HUES64 (cell line): Measurements from ENCODE around the gene MAOB.

ENCODE experiments used
- H3K27ac ChIP-seq: 2 replicates; pipeline ENCODE4 v1.7.0; 2013; ENCODE audit warnings: low read depth, low read length, inconsistent platforms
- H3K27me3 ChIP-seq: 2 replicates; pipeline ENCODE4 v1.6.1; 2013; ENCODE audit warnings: mild to moderate bottlenecking, low read length; ENCODE audit not compliant: insufficient read depth
- H3K36me3 ChIP-seq: 2 replicates; pipeline ENCODE4 v1.6.1; 2013; ENCODE audit warnings: mild to moderate bottlenecking, low read length; ENCODE audit not compliant: insufficient read depth
- H3K4me1 ChIP-seq: 2 replicates; pipeline ENCODE4 v1.6.1; 2013; ENCODE audit warnings: mild to moderate bottlenecking, low read length, moderate library complexity; ENCODE audit not compliant: insufficient read depth
- H3K4me3 ChIP-seq: 2 replicates; pipeline ENCODE4 v1.5.1; 2013; ENCODE audit warnings: mild to moderate bottlenecking, low read length, moderate library complexity
- H3K9ac ChIP-seq: 2 replicates; pipeline ENCODE4 v1.6.1; 2013; ENCODE audit warnings: mild to moderate bottlenecking, low read depth, low read length
- H3K9me3 ChIP-seq: 2 replicates; pipeline ENCODE4 v1.6.1; 2013; ENCODE audit warnings: low read depth, low read length; ENCODE audit not compliant: insufficient read depth
- WGBS: fragments of 150-250, 120-280 bp; methylation state at CpG from one replicate; pipeline ENCODE4 v1.1.7; 2013; ENCODE audit warnings: missing lambda C conversion rate; 5-methylcytosine and 5-hydroxymethylcytosine counted together

The MAOB gene

DNA sequence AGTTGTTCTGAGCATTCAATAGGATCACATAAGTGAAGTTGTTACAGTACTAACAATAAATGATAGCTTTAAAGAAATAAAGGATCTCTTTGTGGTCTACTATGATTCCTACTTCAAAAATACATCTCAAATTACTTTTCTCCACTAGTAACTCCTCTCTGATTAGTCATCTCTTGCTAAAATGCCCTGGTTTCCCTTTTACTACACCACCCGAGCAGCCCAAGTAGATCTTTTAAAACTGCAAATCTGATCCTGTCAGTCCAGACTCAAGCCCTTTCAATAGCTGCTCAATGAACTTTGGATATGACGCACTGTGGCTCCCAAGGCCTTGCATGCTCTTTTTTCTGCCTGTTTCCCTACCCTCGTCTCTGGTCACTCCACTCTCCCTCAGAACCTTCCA, 128.6 kb downstream of the MAOB start:
- H3K9ac ChIP-seq = no peak overlapping the region
- H3K36me3 ChIP-seq = no peaks in the 10 kb centered on the region
- H3K27ac ChIP-seq = no peak overlapping the region
- no peak overlapping the region for H3K4me3 ChIP-seq
- no peaks in the 10 kb centered on the region for H3K27me3 ChIP-seq
- no peaks in the 10 kb centered on the region for H3K9me3 ChIP-seq
- no peaks in the 10 kb centered on the region for H3K4me1 ChIP-seq
- 94% methylated on average over 3 of the region's 3 CpGs for WGBS

DNA sequence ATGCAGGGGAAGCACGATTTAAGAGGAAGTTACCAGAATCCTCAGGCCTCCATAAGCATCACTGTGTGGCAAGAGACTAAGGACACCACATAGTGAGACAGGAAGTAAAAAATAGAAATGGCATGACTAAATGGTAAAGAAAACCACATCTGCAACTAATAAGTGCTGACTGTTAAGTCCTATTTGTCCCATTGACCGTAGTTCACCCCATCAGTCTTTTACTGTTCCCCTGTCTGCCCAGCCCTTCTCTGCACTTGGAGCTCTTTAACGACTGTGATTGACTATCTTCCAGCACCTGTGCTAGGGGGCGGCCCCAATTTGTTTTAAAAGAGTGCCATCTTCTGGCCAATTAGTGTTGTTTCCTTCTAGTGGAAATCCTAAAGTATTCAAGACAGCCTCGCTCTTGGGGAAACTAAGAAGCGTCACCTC, 132.0 kb downstream of the MAOB start:
- Histone ChIP-seq H3K36me3 (no peaks in the 10 kb centered on the region), H3K9ac (no peak overlapping the region), H3K4me1 (no peaks in the 10 kb centered on the region), H3K9me3 (no peaks in the 10 kb centered on the region), H3K27ac (no peak overlapping the region), H3K27me3 (no peaks in the 10 kb centered on the region), H3K4me3 (no peak overlapping the region)
- WGBS = 35% methylated on average over 4 of the region's 6 CpGs

DNA sequence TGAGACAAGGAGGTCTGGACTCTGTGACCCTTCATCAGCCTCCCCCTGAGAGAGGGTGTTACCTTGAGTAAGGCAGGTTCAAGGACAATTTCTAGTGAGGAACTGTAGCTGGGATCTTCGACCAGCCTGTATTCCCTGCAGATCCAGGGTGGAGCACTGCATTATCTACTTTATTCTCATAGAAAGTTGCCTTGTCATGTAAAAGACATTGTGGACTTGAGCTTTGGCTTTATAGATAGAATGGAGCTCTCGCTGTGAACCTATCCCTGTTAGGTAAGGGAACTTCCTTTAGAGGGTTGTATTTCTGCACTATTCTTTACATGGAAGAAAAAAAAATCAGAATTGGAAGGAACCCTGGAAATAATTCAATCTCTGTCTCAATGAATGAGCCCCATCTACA, 134.8 kb downstream of the MAOB start:
- H3K27me3 ChIP-seq = no peaks in the 10 kb centered on the region
- H3K36me3 ChIP-seq = no peaks in the 10 kb centered on the region
- no peaks in the 10 kb centered on the region for H3K9me3 ChIP-seq
- no peak overlapping the region for H3K27ac ChIP-seq
- no peak overlapping the region for H3K9ac ChIP-seq
- 78% methylated on average over 1 of the region's 2 CpGs for WGBS
- no peaks in the 10 kb centered on the region for H3K4me1 ChIP-seq
- no peak overlapping the region for H3K4me3 ChIP-seq

DNA sequence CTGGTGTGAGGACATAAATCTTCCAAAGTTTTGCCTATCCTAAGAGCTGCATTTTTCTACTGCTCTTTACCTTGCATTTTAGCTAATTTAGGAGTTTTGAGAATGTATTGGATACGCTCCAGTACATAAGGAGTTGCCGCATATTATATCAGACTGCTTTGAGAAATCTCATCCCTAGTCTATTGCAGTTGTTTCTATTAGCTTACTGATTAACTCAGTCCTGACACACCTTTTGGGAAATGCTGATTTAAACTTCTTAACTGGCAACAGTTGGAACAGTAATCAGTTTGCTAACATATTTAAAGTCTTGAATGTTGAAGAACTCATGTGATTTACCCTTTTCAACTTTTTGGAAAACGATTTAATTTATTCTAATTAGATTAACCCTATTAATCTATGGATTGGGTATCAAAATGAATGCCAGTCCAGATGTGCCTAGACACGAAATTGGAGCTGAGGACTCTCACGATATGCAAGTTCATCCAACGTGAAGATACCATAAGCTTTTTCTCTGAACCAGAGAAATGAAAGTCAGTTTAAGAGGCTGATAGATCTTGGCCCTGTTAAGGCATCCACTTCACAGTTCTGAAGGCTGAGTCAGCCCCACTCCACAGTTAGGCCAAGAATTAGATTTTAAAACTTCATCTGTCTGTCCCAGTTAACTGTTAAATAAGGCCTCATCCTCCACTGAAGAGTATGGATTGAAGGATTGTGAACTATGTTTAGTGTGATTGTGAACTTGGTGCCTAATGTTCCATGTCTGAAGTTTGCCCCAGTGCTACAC, 136.1 kb downstream of the MAOB start:
- Histone ChIP-seq H3K9me3 (no peaks in the 10 kb centered on the region), H3K4me3 (no peak overlapping the region), H3K36me3 (no peaks in the 10 kb centered on the region), H3K27me3 (no peaks in the 10 kb centered on the region), H3K4me1 (no peaks in the 10 kb centered on the region), H3K27ac (no peak overlapping the region), H3K9ac (no peak overlapping the region)
- WGBS = 95% methylated on average over 3 of the region's 6 CpGs

DNA sequence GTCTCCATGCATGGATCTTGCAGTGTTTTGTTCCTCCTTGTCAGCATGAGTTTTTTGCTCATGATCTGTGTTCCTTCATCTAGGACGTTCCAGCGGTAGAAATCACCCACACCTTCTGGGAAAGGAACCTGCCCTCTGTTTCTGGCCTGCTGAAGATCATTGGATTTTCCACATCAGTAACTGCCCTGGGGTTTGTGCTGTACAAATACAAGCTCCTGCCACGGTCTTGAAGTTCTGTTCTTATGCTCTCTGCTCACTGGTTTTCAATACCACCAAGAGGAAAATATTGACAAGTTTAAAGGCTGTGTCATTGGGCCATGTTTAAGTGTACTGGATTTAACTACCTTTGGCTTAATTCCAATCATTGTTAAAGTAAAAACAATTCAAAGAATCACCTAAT, 138.0 kb downstream of the MAOB start:
- no peaks in the 10 kb centered on the region for H3K9me3 ChIP-seq
- no peak overlapping the region for H3K9ac ChIP-seq
- H3K4me3 ChIP-seq = no peak overlapping the region
- H3K36me3 ChIP-seq = no peaks in the 10 kb centered on the region
- no peaks in the 10 kb centered on the region for H3K27me3 ChIP-seq
- WGBS = 100% methylated on average over 2 of the region's 3 CpGs
- no peak overlapping the region for H3K27ac ChIP-seq
- no peaks in the 10 kb centered on the region for H3K4me1 ChIP-seq

DNA sequence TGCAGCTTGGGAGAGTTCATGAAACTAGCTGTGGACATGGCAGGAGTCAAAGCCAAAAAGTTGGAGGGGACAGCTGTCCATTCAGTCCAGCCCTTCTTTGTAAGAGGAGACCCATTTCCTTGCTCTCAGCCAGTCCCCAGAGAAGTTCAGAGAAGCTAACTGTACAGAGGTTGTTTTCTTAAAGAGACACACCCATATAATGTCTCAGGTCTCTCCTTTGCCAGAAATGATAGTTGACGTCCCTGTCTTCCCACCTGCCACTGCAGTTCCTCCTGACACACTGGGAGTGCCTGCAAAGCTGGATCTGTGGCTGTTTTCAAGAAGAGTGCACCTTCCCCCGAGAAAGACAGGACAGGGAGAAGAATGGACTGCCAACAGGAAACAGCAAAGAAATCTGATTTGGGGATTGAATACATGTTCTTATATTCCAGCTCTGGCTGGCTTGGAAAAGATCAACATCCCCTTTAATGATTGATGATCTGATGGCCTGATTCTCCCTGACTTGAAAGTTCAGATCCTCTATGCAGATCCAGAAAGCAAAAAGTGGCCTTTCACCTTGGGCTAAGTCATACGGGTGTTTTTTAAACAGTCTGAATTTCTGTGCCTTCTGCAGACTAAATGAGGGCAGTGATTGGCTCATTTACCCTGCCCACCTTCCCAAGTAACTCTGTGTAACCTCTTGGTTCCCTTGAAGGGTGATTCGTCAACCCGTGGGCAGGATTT, 139.0 kb downstream of the MAOB start:
- Histone ChIP-seq H3K9ac (no peak overlapping the region), H3K4me1 (no peaks in the 10 kb centered on the region), H3K36me3 (no peaks in the 10 kb centered on the region), H3K4me3 (no peak overlapping the region), H3K9me3 (no peaks in the 10 kb centered on the region), H3K27ac (no peak overlapping the region), H3K27me3 (no peaks in the 10 kb centered on the region)
- 91% methylated on average over 5 of the region's 5 CpGs for WGBS

DNA sequence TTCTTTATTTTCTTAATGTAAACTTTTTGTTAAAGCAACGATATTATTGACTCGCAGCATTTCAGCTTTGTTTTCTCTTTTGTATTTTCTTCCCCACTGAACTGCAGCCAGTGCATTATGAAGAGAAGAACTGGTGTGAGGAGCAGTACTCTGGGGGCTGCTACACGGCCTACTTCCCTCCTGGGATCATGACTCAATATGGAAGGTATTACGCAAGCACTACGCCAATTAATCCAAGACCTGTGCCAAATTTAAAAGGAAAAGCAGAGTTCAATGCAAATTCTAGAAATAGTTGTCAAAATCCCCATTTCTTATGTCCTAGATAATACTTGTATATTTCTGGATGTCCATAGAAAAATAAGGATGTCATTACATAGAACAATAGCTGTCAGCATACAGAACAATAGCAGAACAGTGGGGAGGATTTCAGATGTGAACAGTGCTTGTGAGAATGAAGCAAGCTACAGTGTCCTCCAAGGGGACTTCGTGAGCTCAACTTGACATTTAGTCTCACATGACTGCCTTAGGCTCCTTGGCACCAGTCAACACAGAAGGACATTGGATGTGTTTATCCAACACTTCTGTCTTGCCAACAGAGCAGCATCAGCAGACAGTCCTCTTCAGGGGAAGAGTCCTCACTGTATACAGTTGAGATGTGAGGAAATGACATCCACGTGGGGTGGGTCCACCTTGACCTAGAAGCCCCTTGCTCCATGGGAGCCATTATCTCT, 140.2 kb downstream of the MAOB start:
- 93% methylated on average over 5 of the region's 7 CpGs for WGBS
- no peaks in the 10 kb centered on the region for H3K4me1 ChIP-seq
- no peak overlapping the region for H3K9ac ChIP-seq
- no peak overlapping the region for H3K27ac ChIP-seq
- H3K9me3 ChIP-seq = no peaks in the 10 kb centered on the region
- H3K36me3 ChIP-seq = no peaks in the 10 kb centered on the region
- H3K27me3 ChIP-seq = no peaks in the 10 kb centered on the region
- H3K4me3 ChIP-seq = no peak overlapping the region

DNA sequence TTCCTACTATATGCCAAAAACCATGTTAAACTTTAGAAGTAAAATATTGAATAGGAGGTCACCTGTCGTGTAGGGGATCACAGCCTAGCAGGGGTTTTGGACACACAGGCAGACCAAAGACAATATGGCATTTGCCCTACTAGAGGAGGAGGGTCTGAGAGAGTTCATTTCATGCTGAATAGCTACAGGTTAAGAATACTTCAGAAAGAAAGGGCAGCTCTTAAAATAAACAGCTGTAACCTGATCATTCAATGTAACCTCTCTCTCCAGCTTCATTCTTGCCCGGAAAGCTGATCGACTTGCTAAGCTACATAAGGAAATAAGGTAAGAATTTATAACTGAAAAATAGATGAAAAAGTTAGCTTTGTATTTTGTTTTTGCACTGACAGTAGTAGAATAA, 146.3 kb downstream of the MAOB start:
- no peak overlapping the region for H3K4me3 ChIP-seq
- H3K9ac ChIP-seq = no peak overlapping the region
- H3K27ac ChIP-seq = no peak overlapping the region
- H3K4me1 ChIP-seq = no peaks in the 10 kb centered on the region; the same call in 1 of the 2 replicates
- H3K27me3 ChIP-seq = no peaks in the 10 kb centered on the region
- WGBS = 89% methylated on average over 2 of the region's 3 CpGs
- H3K9me3 ChIP-seq = no peaks in the 10 kb centered on the region
- no peaks in the 10 kb centered on the region for H3K36me3 ChIP-seq

DNA sequence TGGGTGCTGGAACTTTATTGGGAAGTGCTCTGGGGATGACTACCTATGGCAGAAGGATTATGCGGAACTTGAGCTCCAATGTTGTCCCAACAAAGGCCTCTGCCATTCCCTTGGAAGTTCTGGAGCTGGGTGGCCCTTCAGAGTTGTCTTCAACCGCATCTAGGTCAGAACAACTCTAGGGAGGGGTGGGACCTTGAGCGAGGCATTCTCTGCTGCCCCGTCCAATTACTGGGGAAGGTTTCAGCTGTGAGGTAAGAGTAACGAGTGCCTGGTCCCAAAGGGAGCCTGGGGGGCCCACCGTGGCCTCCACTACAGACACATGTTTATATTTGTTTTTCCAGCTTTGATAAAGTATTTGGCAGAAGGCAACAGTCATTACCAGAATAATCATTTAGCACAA, 146.7 kb downstream of the MAOB start:
- no peak overlapping the region for H3K4me3 ChIP-seq
- 94% methylated on average over 5 of the region's 6 CpGs for WGBS
- H3K9me3 ChIP-seq = no peaks in the 10 kb centered on the region
- H3K36me3 ChIP-seq = no peaks in the 10 kb centered on the region
- H3K4me1 ChIP-seq = no peaks in the 10 kb centered on the region; the same call in 1 of the 2 replicates
- H3K27ac ChIP-seq = no peak overlapping the region
- H3K27me3 ChIP-seq = no peaks in the 10 kb centered on the region
- H3K9ac ChIP-seq = no peak overlapping the region

DNA sequence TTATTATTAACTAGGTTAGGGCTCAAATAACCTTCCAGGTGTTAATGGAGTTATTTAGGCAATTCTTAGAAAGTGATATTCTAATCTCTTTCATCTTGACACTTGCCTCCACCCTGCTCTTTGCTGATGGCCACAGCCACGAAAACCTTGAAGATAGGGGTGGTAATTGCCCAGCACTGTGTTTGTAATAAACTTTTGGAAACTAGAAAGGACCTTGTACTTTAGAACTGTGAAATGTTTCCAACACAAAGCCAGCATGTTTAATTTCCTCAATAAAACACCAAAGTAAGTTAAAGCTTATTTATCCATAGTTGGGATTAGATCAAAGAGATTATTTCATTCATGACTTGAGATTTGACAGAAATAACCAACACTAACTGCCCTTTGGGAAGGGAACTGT, 147.8 kb downstream of the MAOB start:
- Histone ChIP-seq H3K4me1 (no peaks in the 10 kb centered on the region; the same call in 1 of the 2 replicates), H3K36me3 (no peaks in the 10 kb centered on the region), H3K9ac (no peak overlapping the region), H3K4me3 (no peak overlapping the region), H3K27ac (no peak overlapping the region), H3K27me3 (no peaks in the 10 kb centered on the region), H3K9me3 (no peaks in the 10 kb centered on the region)
- no CpG with 5 or more reads among the region's 1 CpG for whole genome bisulfite sequencing

DNA sequence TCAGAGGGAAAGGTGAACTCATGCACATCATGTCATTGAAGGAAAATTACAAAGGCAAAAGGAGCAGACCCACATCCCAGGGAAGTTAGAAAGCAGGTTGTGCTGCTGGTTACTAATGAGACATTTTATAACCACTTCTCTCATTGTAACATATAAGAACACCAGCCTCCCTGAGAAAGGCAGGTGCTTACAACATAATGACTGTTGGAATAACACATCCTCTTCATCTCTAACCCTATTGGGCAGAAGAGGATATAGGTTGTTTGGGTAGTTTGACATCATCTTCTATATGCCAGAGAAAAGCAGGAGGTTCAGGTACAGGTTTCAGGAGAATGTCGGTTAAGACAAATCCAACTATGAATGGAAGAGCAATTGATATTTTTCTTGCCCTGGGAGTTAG, 148.6 kb downstream of the MAOB start:
- WGBS = 85% methylated on average over 1 of the region's 1 CpG
- Histone ChIP-seq H3K9ac (no peak overlapping the region), H3K36me3 (no peaks in the 10 kb centered on the region), H3K27me3 (no peaks in the 10 kb centered on the region), H3K9me3 (no peaks in the 10 kb centered on the region), H3K27ac (no peak overlapping the region), H3K4me3 (no peak overlapping the region), H3K4me1 (no peaks in the 10 kb centered on the region; the same call in 1 of the 2 replicates)
